Measurements from ENCODE around the gene CST9L. TPM values are rescaled to one million over a fixed set of nuclear protein-coding genes. Genes with fewer than 3 reads are reported as not detected.

Gene CST9L
- total and polyA plus RNA-seq, 2 donors (not counting 1 experiment from before 2014, with no cell fraction given), result not detected

- Histone ChIP-seq H3K4me3 (replicated peaks in 1 of 4; ENCODE audit: control extremely low read depth in 1 of 4, insufficient read depth in 1 of 4, low read depth in 3 of 4, low read length in 4 of 4) (no peak overlapping the region), H3K36me3 (ENCODE audit: control insufficient read depth, insufficient read depth, low read length) (no peaks in the 10 kb centered on the region), H2AFZ (ENCODE audit: low read length) (no peak overlapping the region), H3K27ac (ENCODE audit: insufficient read depth, low read length) (no peak overlapping the region), H3K4me2 (ENCODE audit: extremely low read depth, insufficient read depth, low read length) (no peak overlapping the region), H4K20me1 (ENCODE audit: control insufficient read depth, extremely low read depth, insufficient read depth, low read length) (no peaks in the 10 kb centered on the region), H3K27me3 (ENCODE audit: control insufficient read depth, insufficient read depth, low read length) (no peaks in the 10 kb centered on the region), H3K9ac (ENCODE audit: insufficient read depth, low read length) (no peak overlapping the region), H3K4me1 (ENCODE audit: control insufficient read depth, extremely low read depth, insufficient read depth, low read length) (no peaks in the 10 kb centered on the region), H3K9me3 (ENCODE audit: control insufficient read depth, insufficient read depth, low read depth, low read length) (no peaks in the 10 kb centered on the region), H3K79me2 (ENCODE audit: control insufficient read depth, insufficient read depth, low read length) (no peaks in the 10 kb centered on the region)
- no peak for DNase-seq (ENCODE audit: low read depth in 2 of 2)
- TF ChIP-seq EZH2 (IDR thresholded peaks at IDR 0.05; ENCODE audit: low read length, missing control alignments) (no peak), CTCF (conservative IDR thresholded peaks at IDR 0.05 in 1 of 2, IDR thresholded peaks at IDR 0.05 in 1 of 2; ENCODE audit: low read depth in 1 of 2, low read length in 2 of 2) (no peak)
These were observed 5.5 kb downstream of the CST9L start for GRCh38 chr20:23562721-23563342.

GRCh38 chr20:23554401-23554800, 13.9 kb downstream of the CST9L start:
- no peak overlapping the region for H2AFZ ChIP-seq (ENCODE audit: low read length)
- H3K9ac ChIP-seq (ENCODE audit: insufficient read depth, low read length), result no peak overlapping the region
- no peak overlapping the region for H3K4me3 ChIP-seq (replicated peaks in 1 of 4; ENCODE audit: control extremely low read depth in 1 of 4, insufficient read depth in 1 of 4, low read depth in 3 of 4, low read length in 4 of 4)
- no peaks in the 10 kb centered on the region for H3K36me3 ChIP-seq (ENCODE audit: control insufficient read depth, insufficient read depth, low read length)
- H3K4me2 ChIP-seq (ENCODE audit: extremely low read depth, insufficient read depth, low read length), result no peak overlapping the region
- H3K27ac ChIP-seq (ENCODE audit: insufficient read depth, low read length), result no peak overlapping the region
- no peak for TF ChIP-seq CTCF (conservative IDR thresholded peaks at IDR 0.05 in 1 of 2, IDR thresholded peaks at IDR 0.05 in 1 of 2; ENCODE audit: low read depth in 1 of 2, low read length in 2 of 2)
- TF ChIP-seq EZH2 (IDR thresholded peaks at IDR 0.05; ENCODE audit: low read length, missing control alignments), result no peak
- no peak for DNase-seq (ENCODE audit: low read depth in 2 of 2)
- no peaks in the 10 kb centered on the region for H3K4me1 ChIP-seq (ENCODE audit: control insufficient read depth, extremely low read depth, insufficient read depth, low read length)
- H4K20me1 ChIP-seq (ENCODE audit: control insufficient read depth, extremely low read depth, insufficient read depth, low read length), result no peaks in the 10 kb centered on the region
- no peaks in the 10 kb centered on the region for H3K79me2 ChIP-seq (ENCODE audit: control insufficient read depth, insufficient read depth, low read length)
- H3K9me3 ChIP-seq (ENCODE audit: control insufficient read depth, insufficient read depth, low read depth, low read length), result no peaks in the 10 kb centered on the region
- H3K27me3 ChIP-seq (ENCODE audit: control insufficient read depth, insufficient read depth, low read length), result no peaks in the 10 kb centered on the region

GRCh38 chr20:23551786-23552185, 16.5 kb downstream of the CST9L start:
- Histone ChIP-seq H3K4me1 (ENCODE audit: control insufficient read depth, extremely low read depth, insufficient read depth, low read length) (no peaks in the 10 kb centered on the region), H3K27ac (ENCODE audit: insufficient read depth, low read length) (no peak overlapping the region), H3K27me3 (ENCODE audit: control insufficient read depth, insufficient read depth, low read length) (no peaks in the 10 kb centered on the region), H4K20me1 (ENCODE audit: control insufficient read depth, extremely low read depth, insufficient read depth, low read length) (no peaks in the 10 kb centered on the region), H3K36me3 (ENCODE audit: control insufficient read depth, insufficient read depth, low read length) (no peaks in the 10 kb centered on the region), H2AFZ (ENCODE audit: low read length) (no peak overlapping the region), H3K9me3 (ENCODE audit: control insufficient read depth, insufficient read depth, low read depth, low read length) (no peaks in the 10 kb centered on the region), H3K79me2 (ENCODE audit: control insufficient read depth, insufficient read depth, low read length) (no peaks in the 10 kb centered on the region), H3K4me3 (replicated peaks in 1 of 4; ENCODE audit: control extremely low read depth in 1 of 4, insufficient read depth in 1 of 4, low read depth in 3 of 4, low read length in 4 of 4) (no peak overlapping the region), H3K9ac (ENCODE audit: insufficient read depth, low read length) (no peak overlapping the region), H3K4me2 (ENCODE audit: extremely low read depth, insufficient read depth, low read length) (no peak overlapping the region)
- TF ChIP-seq CTCF (conservative IDR thresholded peaks at IDR 0.05 in 1 of 2, IDR thresholded peaks at IDR 0.05 in 1 of 2; ENCODE audit: low read depth in 1 of 2, low read length in 2 of 2) (no peak), EZH2 (IDR thresholded peaks at IDR 0.05; ENCODE audit: low read length, missing control alignments) (no peak)
- DNase-seq (ENCODE audit: low read depth in 2 of 2), result no peak
